GM19043 (cell line): ENCODE measurements around the gene TXNDC17.
"Not testable (repeated sequence)": the region's sequence is repeated elsewhere in the genome, so short reads cannot be mapped to it uniquely, and the experiment has no call there.

Experiments
- ATAC-seq: cut with Tn5 transposase; IDR thresholded peaks from one replicate; pipeline ENCODE4 v1.9.1; 2021; ENCODE audit warnings: low read depth; ENCODE audit not compliant: unreplicated experiment

The TXNDC17 gene

DNA sequence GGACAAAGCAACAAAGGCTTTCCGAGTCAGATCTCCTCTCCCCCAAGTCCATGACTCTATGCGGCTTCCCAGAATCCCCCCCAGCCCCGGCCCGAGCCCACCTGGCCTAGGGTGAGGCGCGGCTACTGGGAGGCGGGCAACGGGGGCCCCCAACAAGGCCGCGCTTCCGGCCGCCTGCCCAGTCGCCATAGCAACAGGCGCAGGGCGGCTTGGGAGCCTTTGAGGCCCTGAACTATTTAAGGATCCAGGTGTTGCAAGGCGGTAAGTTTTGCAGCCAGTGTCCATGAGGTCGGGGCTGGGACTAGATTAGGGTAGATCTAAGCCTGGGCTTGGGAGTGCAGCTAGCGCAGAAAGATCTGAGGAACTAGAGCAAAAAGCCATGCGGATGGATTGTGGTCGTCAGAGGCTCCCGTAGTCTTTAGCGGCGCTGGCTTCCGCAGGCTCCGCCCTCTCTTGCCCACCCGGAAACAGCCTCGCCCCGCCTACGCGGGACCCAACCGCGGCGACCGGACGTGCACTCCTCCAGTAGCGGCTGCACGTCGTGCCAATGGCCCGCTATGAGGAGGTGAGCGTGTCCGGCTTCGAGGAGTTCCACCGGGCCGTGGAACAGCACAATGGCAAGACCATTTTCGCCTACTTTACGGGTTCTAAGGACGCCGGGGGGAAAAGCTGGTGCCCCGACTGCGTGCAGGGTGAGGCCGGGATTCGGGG, at the start of gene TXNDC17, which contains the start of gene KIAA0753:
Gene TXNDC17 (plus strand): TSS at position 525 of the 711 bp plus-strand sequence. CDS start 23 bp downstream, at position 548.
Gene KIAA0753 (minus strand): TSS at position 176 of the 711 bp plus-strand sequence. CDS start 5,608 bp downstream, outside the sequence.
- ATAC-seq = peak; percentile 73

GRCh38 chr17:6591599-6592158, 49.2 kb upstream of the TXNDC17 start:
- no peak for ATAC-seq

DNA sequence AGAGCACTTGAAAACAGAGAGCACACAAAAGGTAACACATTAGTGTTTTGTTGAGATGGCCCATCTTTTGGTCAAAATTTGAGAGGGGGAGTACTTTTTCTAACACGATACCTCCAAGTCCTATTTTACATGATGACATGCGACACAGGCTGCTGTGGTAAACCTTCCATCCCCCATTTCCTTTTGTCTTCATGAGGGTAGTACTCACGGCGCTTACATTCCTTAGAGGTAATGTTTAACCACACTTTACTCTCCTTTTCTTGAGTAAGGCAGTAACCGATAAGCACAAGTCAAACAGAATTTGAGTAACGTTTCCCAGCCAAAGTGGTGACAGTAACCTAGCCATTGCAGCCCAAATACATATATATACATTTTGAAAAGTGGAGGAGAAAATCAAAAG, 48.7 kb upstream of the TXNDC17 start:
- ATAC-seq = no peak

DNA sequence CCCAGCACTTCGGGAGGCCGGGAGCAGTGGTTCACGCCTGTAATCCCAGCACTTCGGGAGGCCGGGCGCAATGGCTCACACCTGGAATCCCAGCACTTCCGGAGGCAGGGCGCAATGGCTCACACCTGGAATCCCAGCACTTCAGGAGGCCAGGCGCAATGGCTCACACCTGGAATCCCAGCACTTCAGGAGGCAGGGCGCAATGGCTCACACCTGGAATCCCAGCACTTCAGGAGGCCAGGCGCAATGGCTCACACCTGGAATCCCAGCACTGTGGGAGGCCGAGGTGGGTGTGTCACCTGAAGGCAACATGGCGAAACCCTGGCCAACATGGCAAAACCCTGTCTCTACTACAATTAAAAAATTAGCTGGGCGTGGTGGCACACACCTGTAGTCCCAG, 47.5 kb upstream of the TXNDC17 start:
- not testable (repeated sequence) for ATAC-seq

DNA sequence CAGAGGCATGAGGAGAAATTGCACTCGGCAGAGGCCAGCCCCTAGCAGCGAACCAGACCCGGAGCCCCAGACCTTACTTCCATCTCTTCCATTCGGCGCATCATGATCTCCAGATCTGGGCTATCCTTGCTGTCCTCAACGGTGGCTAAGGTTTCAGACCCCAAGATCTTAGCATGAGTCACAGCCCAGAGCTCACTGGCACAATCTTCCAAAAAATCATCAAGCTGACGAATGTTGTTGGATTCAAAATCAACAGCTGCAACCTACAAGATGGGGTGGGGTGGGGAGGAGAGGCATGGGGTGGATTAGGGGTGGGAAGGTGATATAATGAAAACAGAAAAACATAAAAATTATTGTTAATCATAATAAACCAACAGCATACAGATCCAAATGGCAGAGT, 44.8 kb upstream of the TXNDC17 start:
- no peak for ATAC-seq

DNA sequence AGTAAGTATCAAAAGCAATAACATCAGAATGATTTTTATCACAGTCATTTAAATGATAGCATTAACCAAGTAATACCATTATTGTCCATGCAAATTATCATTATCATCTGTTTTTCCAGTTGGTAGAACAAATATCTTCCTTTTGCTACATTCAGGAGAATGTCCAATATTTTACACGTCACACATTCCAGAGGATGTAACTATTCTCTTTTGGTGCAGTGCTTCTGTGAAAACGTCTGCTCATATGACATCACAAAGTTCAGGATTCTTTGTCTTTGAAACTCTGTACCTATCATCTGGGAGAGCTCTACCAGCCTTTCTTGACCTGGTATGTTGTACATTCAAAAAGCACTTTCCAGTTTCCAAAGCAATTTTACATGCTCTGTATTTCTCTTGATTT, 44.3 kb upstream of the TXNDC17 start:
- ATAC-seq = no peak

GRCh38 chr17:6596941-6597340, 43.9 kb upstream of the TXNDC17 start:
- ATAC-seq = no peak

DNA sequence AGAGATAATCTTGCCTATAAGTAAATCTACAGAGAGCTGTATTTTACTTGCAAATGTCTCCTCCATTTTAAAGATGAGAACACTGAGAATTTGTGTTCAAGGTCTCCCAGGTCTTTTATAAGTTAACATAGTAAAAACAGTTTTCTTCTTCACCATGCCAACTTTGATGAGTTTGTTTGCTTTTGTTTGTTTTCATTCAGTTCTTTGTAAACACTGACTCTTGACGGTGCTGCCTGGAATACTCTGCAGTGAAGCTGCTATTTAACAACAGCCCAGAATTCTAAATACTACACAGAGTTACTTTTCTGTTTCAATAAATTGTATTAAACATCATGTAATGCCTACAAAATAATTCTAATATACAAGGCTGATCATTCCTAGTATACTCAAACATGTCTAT, 43.1 kb upstream of the TXNDC17 start:
- ATAC-seq = no peak

- no peak for ATAC-seq
These were observed 41.5 kb upstream of the TXNDC17 start for GRCh38 chr17:6599364-6599763.

DNA sequence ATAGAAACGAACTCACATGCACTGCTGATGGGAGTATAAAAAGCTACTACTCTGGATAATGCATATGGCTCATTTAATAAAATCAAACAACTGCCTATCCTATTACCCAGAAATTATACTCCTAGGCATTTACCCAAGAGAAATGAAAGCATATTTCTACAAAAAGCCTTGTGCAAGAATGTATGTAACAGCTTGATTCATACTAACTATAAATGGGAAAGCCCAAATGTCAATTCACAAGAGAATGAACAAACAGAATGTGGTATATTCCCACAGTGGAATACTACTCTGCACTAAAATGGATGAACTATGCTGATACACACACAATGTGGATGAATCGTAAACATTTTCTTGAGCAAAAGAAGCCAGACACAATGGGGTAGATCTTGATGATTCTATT, 38.7 kb upstream of the TXNDC17 start:
- ATAC-seq = no peak

DNA sequence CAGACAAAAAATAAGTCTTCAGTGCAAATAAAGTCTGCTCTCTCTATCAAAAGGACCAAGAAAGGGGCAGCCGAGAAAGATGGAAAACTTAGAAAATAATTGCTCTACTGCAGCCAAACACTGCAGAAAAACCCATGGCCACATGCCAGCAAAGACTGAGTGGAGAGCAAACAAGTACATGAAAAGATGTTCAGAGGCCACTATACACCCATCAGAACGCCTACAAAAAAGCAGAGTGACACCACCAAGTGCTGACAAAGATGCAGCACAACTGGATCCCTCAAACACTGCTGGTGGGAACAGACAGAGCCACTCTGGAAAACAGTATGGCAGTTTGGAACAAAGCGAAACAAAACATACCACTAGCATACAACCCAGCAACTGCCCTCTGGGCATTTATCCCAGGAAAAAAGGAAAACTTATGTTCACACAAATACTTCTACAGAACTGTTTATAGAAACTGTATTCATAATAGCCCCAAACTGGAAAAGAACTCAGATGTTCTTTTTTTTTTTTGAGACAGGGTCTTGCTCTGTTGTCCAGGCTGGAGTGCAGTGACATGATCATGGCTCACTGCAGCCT, 37.0 kb upstream of the TXNDC17 start:
- no peak for ATAC-seq

DNA sequence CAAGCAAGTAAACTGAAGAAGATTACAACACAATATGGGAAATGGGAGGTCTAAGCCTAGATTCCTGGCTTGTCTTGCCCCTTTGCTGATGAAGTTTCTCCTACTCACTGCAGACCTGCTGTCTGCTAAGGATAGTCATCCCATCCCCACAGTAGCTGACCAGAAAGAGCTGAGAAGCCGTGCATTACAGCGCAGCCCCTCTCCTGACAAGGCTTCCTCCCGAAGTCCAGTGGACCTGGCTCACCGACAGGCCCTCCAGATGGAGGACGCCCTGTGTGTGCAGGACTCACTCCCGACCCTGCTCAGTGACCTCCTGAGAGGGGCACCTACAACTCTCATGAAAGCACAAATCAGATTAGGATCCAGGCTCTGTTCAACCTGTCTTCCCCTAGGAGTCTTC, 35.7 kb upstream of the TXNDC17 start:
- ATAC-seq = no peak

- ATAC-seq = no peak
These were observed 32.5 kb upstream of the TXNDC17 start for GRCh38 chr17:6608321-6608720.

DNA sequence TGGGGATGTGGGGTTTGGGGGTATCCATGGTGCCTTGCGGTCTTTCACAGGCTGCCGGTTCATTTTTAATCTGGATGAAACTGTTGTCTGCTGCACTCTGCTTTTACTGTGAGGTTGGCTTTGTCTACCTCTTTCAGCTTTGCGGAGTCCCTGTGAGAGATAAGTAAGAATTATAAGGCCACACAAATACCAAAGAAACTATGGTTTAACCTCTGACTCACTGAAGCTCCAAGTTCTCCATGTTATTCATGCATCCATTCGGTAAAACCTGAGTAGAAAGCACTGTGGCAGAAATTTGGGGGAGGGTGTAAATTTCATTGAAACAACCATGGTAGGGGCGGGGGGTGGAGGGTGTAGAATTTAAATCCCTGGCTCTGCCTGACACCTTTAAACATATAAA, 30.8 kb upstream of the TXNDC17 start:
- ATAC-seq = no peak

GRCh38 chr17:6611231-6611630, 29.6 kb upstream of the TXNDC17 start:
- no peak for ATAC-seq

GRCh38 chr17:6623941-6624340, 16.9 kb upstream of the TXNDC17 start:
- no peak for ATAC-seq

DNA sequence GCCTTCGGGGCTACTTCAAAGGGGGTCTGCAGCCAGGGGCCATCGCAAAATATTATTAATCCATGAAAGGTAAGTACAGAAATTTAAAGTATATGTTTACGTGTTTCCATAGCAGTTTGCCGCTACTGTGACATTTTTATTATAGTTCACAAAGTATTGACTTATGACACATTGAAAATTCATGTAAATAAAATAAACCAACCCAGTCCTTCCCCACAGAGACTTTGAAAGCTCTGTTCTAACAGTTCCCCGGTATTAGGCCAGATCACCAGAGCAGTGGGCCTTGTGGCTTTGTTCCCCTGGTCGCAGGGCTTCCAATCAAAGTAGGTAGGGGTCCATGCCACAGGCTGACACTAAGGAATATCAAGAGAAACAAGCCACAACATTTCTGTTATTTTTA, 14.2 kb upstream of the TXNDC17 start:
- no peak for ATAC-seq

DNA sequence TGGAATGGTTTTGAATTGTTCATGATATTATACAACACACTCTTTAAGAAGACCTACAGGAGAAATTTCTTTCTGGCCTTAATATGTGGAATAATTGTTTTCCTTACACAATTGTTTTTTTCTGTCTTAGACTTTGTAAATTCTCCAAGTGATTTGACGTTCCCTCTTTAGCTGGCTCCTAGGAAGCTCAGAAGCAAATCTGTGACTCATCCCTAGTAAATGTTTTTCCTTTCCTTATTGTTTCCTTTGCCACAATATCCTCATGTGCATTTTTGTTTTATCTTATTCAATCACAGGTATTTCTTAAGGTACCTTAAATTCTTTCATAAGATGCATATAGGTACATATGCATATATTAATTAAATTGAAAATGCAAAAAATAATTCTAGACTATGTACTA, 13.8 kb upstream of the TXNDC17 start:
- ATAC-seq = no peak

DNA sequence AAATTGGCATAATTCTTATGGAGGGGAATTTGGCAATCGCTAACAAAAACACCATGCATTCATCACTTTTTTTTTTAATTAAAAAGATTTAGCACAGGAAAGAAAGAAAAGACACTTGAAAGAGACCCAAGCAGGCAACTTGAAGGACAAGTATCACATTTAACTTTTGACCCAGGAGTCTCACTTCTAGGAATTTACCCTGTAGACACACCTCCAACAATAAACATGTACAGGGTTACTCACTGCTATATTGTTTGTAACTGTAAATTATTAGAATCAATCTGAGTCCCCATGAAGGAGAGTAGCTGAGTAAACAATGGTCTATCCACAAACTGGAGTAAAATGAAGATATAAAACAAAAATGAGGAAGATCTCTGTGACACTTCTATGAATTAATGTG, 10.5 kb upstream of the TXNDC17 start:
- ATAC-seq = no peak

DNA sequence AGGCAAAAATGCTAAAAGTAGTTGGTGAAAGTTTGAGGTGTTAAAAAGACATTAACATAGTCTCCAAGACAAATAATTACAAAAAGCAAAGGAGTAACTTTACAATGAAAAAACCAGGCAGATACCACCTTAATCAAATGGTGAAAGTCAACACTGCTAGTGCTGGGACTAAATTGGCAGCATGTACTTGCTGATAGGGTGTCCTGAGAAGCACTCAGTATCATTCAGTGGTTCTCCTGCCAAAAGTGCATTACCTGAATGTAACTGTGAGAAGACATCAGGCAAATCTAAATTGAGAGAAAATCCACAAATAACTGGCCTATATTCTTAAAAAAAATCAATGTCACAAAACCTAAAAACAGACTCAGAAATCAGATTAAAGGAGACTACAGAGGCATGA, 8.3 kb upstream of the TXNDC17 start:
- ATAC-seq = no peak

GRCh38 chr17:6633263-6633662, 7.6 kb upstream of the TXNDC17 start:
- ATAC-seq = no peak

DNA sequence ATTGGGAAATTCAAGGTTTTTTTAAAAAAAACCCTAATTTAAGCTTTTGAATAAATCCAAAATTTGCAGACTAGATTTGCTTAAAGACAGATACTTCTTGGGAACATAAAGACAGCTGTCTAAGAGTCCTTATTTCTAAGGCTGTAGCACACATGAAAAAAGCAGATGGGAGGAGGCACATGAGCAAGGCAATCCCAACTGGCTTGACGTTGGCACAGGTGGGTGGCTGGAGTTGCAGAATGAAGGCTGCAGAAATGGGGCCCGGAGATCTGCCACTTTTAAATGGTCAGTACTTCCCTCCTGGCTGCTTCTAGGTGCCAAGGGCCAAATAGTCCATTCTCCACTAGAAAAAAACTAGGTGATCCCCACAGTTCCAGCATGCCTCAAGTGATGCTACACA, 4.8 kb upstream of the TXNDC17 start:
- ATAC-seq = no peak
